Hematopoietic multipotent progenitor cell treated with erythropoietin and hydrocortisone succinate and interleukin-3 and kit ligand, for 6 days (in vitro differentiated cells): ENCODE measurements around the gene PKP3.
"Not testable (repeated sequence)": the region's sequence is repeated elsewhere in the genome, so short reads cannot be mapped to it uniquely, and the experiment has no call there.

Experiments used
- DNase-seq: peaks from one replicate; pipeline ENCODE4 v3.0.0-alpha.2; 2015

The PKP3 gene

GRCh38 chr11:394034-394857 is at the start of gene PKP3:
PKP3 (plus strand) TSS chr11:394209; CDS start chr11:394293, 84 bp downstream.
- no peak for DNase-seq

DNA sequence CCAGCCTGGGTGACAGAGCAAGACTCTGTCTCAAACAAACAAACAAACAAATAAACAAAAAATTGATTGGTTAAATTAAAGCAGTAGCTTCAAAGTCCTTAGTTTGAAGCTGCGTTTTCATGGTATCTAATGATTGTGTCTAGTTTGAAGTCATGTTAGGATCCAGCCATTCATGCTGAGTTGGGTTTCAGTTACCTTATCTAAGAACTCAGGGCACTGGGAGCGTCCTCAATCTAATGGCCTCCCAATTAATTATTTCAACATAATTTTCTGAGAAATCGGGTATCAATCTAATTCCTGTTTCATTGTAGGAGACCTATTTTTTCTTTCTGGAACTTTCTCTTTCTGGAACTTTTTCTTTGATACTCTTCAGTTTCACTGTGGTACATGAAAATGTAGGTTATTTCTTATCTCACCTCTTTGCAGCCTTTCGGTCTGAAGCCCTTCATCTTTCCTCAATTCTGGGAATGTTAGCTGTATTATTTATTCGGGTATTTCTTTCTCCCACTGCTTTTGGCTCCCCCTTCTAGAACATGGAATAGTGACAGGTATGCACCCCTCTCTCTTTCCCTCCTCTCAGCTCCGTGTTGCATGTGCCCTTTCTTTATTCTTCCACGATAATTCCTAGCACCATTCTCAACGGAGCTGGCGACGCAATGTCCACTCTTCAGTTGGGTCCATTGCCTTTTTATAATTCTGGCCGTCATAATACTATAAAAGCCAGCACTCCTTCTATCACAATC is 49.0 kb upstream of the PKP3 start:
- peak; percentile 57 for DNase-seq

DNA sequence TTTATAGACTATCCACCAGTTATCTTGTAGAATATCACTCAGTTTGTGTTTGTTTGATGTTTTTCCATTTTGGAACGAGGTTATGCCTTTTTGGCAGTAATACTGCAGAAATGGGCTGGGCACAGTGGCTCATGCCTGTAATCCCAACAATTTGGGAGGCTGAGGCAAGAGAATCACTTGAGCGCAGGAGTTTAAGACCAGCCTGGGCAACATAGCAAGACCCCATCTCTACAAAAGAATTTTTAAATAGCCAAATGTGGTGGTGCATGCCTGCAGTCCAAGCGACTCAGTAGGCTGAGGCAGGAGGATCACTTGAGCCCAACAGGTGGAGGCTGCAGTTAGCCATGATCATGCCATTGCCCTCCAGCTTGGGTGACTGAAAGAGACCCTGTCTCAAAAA is 47.5 kb upstream of the PKP3 start:
- no peak for DNase-seq

DNA sequence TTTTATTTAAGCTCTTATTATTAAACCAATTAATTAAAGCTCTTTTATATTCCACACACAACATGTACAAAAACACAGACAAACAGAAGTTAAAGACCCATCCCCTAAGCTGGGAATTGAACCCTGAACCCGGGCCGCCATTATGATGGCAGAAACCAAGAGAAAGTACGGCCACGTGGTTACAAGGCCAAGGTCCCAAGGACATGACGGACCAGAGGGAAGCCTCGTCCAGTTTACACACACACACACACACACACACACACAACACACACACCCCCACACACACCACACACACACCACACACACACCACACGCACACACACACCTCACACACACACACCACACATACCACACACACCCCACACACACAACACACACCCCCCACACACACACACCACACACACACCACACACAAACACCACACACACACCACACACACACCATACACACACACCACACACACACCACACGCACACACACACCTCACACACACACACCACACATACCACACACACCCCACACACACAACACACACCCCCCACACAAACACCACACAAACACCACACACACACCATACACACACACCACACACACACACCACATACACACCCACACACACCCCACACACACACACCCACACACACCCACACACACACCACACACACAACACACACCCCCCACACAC is 44.6 kb upstream of the PKP3 start:
- not testable (repeated sequence) for DNase-seq

GRCh38 chr11:350033-350722 is 43.8 kb upstream of the PKP3 start:
- DNase-seq, result peak; percentile 37

DNA sequence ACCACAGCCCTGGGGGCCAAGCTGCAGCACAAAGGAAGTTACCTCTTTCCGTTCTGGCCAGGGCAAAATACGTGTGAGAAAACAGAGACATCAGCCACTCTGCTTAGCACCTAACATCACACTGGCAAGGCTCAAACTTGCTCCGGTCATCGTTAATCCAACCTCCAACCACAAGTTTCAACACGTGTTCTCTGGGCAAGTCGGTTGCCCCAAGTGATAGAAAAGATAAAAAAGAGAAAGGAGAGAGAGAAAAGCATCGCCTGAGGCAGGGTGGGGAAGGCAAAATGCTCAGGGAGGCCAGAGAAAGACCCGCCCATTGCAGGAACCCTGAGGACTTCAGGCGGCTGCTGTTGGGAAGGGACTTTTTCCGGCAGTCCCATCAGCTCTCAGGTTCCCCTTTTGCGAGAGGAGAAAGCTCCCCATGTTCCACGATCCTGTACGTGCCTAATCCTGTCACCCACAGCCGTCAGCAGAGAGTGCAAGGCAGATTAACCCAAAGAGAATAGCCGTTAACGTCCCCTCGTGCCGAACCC is 43.2 kb upstream of the PKP3 start:
- DNase-seq, result peak; percentile 93

GRCh38 chr11:351411-351810 is 42.6 kb upstream of the PKP3 start:
- no peak for DNase-seq

- no peak for DNase-seq
These were observed 41.5 kb upstream of the PKP3 start for GRCh38 chr11:352456-353031.

DNA sequence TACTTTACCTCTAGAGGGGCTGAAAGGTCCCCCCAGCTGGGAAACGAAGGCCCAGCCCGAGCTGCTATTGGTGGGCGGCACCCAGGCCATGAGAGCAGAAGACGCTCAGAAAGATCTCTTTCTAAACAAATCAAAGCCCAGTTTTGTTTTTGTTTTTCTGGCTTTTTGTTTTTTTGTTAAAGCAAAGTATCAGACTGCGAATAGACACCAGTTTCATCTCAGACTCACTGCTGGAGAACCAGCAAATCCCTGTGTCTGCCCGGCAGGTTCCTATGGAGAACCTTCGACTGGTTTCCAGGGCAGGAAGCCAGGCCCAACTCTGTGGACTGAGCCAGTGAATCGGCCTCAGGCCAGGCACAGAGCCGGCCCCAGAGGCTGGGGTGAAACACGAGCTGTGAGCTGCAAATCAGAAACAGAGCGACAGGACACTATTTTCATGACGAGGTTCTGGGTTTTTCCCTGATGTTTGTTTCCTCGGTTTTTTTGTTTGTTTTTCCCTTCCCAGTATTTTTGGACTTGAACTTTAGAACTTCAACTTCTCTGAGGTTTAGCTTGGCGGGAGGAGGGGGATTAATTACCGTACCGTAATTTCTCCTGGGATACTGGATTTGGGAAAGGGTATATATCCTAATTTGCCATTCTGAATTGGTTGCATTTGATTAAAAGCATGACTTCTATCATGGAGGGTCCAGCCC is 40.7 kb upstream of the PKP3 start:
- DNase-seq, result no peak

DNA sequence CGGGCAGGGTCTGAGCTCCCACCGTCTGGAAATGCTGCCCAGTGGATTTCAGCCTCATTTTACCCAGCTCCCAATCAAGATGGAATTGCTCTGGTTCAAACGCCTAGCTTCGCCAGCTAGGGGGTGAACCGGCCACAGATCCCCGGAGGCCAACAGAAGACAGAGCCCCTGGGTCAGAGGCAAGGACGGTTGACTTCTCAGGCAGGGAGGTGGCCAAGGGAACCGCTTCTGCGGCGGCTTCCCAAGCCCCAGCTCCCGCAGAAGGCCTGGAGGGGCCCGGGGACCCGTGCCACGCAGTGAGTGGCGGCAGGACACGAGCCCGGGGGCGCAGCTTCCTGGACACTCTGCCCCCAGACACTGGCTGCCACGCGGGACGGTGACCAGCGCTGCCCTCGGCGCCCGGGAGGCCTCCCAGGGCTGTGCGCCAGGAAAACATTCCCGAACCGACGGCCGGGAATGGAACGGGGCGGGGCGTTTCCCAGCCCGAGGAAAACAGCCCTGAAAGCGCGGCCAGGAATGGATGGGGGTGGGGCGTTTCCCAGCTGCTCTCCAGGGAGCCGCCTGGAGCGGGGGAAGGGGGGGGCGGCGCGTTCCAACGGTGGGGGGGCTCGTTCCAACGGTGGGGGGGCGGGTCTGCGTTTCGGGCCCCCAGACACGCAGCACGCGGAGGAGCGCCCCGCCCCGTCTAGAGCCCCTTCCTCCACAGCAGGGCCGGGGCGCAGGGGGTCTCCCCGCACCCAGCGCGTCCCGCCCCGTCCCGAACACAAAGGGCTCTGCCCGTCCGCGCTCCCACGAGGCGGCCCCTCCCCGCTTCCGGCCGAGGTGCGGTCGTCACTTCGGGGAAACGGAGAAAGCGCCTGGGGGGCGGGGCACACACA is 38.2 kb upstream of the PKP3 start:
- DNase-seq, result peak; percentile 75

DNA sequence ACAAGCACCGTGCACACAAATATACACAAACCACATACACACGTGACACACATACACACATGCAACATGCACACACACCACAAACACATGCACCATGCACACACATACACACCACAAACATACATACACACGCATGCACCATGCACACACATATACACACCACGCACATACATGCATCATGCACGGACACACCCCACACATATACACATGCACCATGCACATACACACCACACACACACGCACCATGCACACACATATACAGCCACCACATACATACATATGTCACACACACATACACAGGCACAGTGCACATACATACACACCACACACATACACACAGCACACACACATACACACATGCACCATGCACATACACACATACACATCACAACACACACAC is 37.4 kb upstream of the PKP3 start:
- no peak for DNase-seq

GRCh38 chr11:357582-357981 is 36.4 kb upstream of the PKP3 start:
- no peak for DNase-seq

DNA sequence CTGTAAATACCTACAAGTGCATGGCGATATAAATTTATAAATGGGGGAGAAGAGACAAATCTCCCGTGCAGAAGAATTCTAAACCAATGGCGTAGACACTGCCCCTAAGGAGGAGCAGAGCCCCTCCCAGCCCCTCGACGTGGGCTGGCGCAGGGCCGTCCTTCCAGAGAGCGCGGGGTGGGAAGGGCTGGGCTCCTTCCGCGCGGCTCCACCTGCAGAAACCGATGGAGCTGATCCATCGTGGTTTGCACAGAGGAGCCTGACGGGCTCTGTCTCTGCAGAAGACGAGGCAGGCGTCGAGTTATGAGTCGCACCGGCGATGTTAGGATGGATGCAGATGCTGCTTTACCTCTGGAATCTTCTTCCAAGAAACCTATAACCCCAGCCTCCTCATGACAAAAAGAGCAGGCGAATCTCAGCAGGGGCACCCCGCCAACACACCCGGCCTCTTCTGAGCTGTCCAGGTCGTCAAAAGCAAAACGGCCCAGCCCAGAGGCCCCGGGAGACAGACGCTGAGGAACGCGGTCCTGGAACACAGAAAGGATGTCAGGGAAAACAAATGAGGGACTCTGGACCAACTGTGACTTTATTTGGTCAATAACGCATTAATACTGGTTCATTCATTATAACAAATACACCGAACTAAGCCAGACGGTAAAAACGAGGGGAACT is 35.7 kb upstream of the PKP3 start:
- no peak for DNase-seq

GRCh38 chr11:359181-359714 is 34.8 kb upstream of the PKP3 start:
- no peak for DNase-seq

GRCh38 chr11:360326-361280 is 33.4 kb upstream of the PKP3 start:
- DNase-seq, result no peak

DNA sequence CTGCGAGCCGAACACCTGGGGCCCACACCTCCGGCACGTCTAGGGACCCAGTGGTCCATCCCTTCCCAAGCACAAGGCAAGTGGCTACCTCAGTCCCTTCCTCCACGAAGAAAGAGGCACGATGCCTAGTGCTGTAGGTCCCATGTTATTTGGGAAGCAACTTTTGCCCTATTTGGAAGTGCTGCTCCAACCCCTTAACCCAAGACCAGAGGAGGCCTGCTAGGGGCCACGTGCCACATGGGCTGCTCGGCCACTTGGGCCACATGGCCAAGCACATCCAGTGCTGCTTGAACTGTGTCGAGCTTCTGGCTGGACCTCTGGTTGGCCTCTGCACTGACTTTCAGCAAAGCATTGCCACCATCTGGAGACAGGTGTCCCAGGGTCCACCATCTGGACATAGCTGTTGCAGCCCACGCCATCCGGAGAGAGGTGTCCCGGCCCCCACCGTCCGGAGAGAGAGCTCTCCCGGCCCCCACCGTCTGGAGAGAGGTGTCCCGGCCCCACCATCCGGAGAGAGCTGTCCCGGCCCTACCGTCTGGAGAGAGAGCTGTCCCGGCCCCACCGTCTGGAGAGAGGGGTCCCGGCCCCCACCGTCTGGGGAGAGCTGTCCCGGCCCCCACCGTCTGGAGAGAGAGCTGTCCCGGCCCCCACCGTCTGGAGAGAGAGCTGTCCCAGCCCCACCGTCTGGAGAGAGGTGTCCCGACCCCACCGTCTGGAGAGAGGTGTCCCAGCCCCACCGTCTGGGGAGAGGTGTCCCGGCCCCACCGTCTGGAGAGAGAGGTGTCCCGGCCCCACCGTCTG is 31.2 kb upstream of the PKP3 start:
- no peak for DNase-seq

DNA sequence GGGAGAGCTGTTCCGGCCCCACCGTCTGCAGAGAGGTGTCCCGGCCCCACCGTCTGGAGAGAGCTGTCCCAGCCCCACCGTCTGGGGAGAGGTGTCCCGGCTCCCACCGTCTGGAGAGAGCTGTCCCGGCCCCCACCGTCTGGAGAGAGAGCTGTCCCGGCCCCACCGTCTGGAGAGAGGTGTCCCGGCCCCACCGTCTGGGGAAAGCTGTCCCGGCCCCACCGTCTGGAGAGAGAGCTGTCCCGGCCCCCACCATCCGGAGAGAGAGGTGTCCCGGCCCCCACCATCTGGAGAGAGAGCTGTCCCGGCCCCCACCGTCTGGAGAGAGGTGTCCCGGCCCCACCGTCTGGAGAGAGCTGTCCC is 30.6 kb upstream of the PKP3 start:
- DNase-seq, result not testable (repeated sequence)
